ENCODE data around the gene GPR150.

DNA sequence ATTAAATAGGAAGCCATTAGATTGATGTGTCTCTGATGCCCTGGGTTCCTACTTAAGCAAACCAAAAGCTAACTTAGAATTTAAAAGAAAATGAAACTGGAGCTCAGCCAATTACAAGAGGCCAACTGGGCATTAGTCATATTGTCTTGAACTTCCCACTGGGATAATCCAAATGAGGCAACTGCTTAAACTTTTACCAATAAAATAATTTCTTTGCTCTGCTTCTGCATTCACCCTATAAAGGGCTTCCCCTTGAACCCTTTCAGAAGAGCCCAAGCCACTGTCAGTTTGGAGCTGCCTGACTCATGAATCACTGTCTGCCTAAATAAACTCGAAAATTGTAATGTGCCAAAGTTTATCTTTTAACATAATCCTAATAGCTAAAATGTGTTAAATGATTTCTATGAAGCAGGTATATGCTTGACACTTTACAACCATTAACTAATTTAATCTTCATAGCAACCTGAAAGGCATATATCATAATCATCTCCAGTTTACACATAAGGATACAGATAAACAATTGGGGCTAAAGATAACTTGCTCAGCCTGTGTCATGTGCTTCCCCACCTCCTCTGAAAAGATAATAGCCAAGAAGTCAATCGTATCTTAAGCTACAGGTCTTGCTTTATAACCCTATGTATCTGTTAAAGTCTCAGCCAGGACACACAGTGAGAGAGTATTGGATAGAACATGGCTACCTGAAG, 11.5 kb downstream of the GPR150 start:
- TF ChIP-seq, protein P1, sequence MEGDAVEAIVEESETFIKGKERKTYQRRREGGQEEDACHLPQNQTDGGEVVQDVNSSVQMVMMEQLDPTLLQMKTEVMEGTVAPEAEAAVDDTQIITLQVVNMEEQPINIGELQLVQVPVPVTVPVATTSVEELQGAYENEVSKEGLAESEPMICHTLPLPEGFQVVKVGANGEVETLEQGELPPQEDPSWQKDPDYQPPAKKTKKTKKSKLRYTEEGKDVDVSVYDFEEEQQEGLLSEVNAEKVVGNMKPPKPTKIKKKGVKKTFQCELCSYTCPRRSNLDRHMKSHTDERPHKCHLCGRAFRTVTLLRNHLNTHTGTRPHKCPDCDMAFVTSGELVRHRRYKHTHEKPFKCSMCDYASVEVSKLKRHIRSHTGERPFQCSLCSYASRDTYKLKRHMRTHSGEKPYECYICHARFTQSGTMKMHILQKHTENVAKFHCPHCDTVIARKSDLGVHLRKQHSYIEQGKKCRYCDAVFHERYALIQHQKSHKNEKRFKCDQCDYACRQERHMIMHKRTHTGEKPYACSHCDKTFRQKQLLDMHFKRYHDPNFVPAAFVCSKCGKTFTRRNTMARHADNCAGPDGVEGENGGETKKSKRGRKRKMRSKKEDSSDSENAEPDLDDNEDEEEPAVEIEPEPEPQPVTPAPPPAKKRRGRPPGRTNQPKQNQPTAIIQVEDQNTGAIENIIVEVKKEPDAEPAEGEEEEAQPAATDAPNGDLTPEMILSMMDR (IDR thresholded peaks at IDR 0.05) = no peak
- TF ChIP-seq POLR2A (IDR thresholded peaks at IDR 0.05) = no peak
